GM18907 (cell line): ENCODE measurements around the gene FAAP20.

Experiments
- ATAC-seq: cut with Tn5 transposase; IDR thresholded peaks from one replicate; pipeline ENCODE4 v1.9.1; 2021; ENCODE audit warnings: mild to moderate bottlenecking, moderate library complexity; ENCODE audit not compliant: unreplicated experiment

Gene FAAP20

DNA sequence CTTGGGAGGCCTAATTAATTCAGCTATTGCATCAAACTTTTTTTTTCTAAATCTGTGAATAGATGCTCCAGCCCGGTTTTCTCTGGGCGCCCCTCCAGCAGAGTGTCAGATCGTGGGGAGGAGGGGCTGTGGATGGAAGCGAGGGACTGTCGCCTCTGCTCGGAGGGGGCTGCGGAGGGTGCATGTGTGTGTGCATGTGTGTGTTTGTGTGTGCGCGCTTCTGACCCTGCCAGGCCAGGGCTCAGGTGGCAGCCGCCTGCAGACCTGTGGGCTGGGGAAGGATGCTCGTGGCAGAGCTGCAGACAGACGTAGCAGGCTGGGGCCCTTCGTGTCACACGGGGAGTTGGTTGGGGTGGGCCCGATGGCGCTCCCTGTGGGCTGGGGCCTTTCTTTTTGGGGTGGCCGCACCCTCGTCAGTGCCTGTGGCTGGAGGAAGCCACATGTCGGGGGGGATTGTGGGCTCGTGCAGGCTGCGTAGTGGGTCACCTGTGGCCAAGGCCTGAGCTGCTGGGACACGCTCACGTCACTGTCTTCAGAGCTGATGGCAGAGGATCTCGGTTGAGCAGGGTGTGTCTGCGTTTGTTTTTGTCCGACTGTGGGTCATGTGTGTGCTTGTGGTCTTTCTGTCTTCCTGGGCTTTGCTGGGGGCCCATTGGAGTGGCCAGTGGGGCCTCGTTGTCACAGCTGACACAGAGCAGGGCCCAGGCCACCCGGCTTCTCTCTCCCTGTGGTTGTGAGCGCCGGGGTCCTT is 36.4 kb upstream of the FAAP20 start:
- ATAC-seq = no peak

DNA sequence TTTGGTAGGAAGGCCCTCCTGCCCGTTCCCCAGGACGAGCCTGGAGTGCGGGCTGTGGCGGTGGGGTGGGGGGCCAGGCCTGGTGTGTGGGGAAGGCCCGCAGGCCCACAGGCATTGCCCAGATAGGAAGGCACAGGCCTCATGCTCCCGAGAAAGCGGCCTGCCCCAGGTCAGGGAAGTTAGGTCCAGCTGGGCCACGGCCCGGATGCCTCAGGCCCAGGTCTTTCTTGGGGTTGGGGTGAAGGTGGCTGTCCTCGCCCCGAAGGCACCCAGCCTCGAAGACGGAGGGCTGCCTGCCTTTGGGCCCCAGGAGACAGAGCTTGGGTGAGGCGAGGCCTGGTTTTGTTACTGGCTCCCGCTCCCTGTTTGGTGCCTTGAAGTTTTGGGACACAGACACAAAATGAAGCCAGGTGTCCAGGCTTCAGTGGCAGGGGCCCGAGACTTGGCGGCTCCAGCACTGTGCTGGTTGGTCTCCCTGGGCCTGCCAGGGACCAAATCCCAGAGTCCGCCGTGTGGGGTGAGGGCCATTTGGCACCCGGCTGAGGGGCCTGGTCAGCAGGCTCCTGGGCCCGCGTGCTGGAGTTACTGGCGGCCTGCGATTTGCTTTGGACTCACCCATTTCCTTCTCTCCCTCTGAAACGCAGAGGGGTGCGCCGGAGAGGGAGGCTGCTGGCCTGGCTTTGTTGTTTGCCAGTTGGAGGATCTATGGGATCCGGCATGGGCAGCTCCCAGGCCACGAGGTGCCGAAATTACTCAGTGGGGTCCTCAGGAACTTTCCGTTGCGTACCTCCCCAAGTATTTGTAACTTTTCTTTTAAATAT is 35.5 kb upstream of the FAAP20 start:
- no peak for ATAC-seq

- no peak for ATAC-seq
Measured at GRCh38 chr1:2229037-2229864, 34.7 kb upstream of the FAAP20 start.

GRCh38 chr1:2228694-2229036 is 34.1 kb upstream of the FAAP20 start:
- ATAC-seq = no peak

DNA sequence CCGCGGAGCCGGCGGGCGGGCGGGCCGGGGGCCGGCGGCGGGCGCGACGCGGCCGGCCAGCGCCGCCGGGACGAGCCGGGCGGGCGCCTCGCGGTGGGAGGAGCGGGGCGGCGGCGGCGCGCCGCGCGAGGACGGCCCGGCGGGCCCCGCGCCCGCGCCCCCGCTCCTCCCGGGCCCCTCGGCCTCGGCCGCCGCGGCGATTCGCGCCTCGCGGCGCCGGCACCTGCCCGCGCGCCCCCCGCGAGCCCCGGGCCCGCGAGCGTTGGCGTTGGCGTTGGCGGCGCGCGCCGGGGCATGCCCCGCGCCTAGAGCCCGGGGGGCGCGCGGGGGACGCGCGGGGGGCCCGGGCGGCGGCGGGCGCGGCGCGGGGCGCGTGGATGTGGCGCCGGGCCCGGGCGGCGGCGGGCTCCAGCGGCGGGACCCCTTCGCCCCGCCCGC is 33.6 kb upstream of the FAAP20 start, which contains the start of gene SKI:
SKI (plus strand) TSS at position 163 of the 438 bp plus-strand sequence. CDS start 448 bp downstream, outside the sequence.
- ATAC-seq = no peak

- ATAC-seq = peak; percentile 85
Measured at GRCh38 chr1:2227346-2228156, 33.0 kb upstream of the FAAP20 start.

DNA sequence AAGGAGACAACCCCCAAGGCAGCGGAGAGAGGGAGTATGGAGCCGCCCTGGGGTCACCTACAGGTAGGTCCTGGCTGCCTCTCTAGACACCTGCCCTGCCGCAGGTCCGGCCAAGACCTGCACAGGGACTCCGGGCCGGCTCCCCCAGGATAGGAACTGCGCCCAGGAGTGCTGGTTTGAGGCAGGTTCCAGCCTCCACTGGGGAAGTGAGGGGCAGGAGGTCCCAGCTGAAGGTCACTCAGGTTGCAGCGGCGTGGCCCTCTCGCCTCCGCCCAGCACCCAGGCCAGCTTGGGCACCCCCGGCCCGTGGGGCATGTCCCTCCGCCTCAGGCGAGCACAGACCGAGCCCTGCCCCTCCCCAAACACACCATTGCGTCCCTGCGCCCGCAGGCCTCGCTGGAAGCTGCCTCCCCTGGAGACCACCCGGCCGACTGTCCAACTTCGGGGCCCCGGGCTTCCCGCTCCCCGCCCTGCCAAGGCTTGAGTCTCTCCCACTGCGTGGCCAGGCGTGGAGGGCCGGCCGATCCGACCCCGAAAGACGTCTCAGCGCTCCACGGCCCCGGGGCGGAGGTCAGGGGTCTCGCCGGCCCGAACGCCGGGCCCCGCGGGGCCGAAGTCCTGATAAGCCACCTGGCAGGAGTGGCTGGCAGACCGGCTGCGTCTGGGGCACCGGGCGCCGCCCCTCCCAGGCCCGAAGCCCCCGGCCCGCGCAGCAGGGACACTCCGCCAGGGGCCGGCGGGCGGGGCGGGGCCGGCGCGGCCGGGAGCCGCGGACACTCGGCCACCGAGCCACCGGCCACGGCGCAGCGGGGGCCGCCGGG is 32.2 kb upstream of the FAAP20 start:
- ATAC-seq = peak; percentile 1

GRCh38 chr1:2224631-2225428 is 30.3 kb upstream of the FAAP20 start:
- no peak for ATAC-seq

- no peak for ATAC-seq
Measured at GRCh38 chr1:2224170-2224584, 29.6 kb upstream of the FAAP20 start.

- no peak for ATAC-seq
Measured at GRCh38 chr1:2221271-2221670, 26.7 kb upstream of the FAAP20 start.

DNA sequence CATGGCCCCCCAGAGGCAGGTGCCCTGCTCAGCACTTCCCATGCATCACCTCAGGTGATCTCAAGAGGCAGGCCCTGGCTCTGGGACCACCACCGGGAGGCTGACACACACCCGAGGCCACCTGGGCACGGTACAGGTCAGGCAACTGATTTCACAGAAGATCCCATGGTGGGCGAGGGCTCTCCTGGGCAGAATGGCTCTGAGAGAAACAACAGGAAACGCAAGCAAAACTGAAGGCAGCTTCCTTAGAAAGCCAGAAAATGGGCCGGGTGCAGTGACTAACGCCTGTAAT is 22.1 kb upstream of the FAAP20 start:
- no peak for ATAC-seq

DNA sequence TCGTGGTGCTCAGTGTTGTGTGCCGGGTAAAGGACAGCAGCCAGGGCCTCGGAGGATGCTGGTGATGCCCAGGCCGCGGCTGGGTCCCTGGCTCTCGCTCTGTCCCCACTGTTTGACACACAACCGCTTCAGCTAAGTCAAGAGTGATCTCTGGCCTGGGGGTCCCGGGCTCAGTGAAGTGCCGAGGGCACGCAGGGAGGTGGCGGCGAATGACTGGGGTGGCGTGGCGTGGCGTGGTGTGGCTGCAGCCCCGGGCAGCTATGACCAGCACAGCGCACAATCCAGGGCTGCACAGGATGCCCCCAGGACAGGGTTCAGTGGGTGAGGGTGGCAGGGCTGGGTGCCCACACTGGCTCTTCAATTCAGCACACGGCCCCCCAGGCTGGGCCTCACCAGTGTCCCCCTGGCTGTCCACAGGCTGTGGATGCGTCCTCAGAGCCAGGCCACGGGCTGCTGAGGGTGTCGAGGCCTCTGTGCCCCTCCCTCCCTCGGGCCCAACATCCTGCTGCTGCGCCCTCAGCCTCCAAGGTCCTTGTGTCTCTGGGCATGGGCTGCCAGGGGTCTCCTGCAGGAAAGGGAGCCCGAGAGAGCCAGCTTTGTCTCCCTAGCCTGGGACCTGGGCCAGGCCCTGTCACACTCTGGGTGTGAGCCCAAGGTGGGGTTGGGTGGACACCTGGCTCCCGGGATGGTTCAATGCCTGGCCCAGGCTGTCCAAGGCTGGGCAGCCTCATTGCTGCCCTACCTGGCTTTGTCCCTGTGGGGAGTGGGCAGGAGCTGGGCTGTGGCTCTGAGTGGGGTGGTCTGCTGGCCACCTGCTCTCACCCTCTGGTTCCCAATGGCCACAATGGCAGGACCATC is 21.6 kb upstream of the FAAP20 start:
- ATAC-seq = no peak

GRCh38 chr1:2215329-2215728 is 20.8 kb upstream of the FAAP20 start:
- ATAC-seq = no peak

DNA sequence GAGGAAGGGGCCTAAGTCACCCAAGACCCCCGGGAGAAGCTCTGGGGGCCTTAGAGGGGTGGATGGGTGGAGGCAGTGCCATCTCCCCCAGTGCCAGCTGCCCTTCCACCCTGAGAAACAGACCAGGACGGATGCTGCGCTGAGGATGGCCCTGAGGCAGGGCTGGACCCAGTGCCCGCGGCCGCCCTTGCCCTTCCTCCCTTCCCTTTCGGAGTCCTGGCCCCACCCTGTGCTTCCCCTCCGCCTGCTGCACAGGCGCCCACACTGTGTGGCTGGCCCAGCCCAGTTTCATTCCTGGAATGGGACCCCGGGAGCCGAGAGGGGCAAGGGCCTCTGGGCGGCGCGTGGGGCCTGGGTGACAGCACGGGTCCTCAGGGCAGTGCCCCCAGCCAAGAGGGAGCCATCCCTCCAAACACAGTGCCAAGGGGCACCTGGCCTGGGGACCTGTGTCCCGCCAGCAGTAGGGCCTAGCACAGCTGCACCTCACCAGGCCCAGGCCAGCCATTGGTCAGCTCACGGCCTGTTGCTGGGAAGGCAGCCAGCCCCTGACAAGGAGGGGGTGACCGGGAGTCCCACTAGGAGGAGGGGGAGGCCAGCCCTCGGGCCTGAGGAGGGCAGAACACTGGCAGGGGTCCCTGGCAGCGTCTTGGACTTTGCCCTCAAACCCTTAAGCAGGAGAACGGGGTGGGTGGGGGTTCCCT is 20.1 kb upstream of the FAAP20 start:
- no peak for ATAC-seq

- no peak for ATAC-seq
Measured at GRCh38 chr1:2213576-2214505, 19.3 kb upstream of the FAAP20 start.
